GM12873 (cell line): ENCODE results near the gene ANXA11.

Source experiments
- TF ChIP-seq, protein P1 (sequence below): IDR thresholded peaks from 2 replicates; pipeline ENCODE4 v1.5.1; 2012; ENCODE audit warnings: low read depth, mild to moderate bottlenecking, moderate library complexity, low read length, control low read depth; ENCODE audit not compliant: insufficient read depth; ENCODE audit errors: missing control alignments

Gene ANXA11

DNA sequence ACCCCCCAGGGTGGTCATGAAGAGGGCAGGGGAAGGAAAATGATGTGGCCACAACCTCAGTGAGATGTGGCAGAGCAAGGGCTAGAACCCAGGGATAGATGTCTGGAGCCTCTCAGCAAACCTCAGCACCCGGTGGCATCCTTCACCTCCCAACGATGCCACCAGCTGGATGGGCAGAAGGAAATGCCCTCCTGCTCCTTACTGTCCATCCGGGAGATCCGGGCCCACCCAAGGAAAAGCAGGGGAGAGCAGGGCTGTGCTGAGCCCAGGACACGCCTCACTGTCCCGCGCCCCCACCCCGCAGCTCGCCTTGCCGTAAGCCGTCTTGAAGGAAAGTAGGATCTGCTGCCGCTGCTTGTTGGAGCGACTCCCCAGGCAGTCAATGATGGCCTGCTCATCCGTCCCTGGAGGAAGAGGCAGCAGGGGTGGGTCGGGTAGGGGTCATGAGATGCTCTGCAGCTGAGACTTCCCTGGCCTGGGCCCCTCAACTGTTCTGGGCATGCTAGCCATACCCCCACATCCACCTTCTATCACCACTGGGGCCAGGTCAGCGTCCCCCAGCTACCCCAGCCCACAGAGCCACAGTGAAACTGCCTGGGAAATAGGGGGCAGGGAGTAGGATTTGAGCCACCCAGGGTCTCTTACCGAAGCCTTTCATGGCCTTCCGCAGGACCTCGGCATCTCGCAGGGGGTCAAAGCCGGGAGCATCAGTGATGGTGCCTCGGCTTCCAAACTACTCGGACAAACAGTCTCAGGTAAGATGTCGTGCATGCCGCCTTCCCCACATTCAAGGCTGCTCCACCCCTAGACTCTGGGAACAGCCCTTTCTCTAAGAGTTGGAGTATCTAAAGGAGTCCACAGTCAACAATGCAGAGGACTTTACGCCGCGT lies 38.5 kb downstream of the ANXA11 start:
- TF ChIP-seq, protein P1, sequence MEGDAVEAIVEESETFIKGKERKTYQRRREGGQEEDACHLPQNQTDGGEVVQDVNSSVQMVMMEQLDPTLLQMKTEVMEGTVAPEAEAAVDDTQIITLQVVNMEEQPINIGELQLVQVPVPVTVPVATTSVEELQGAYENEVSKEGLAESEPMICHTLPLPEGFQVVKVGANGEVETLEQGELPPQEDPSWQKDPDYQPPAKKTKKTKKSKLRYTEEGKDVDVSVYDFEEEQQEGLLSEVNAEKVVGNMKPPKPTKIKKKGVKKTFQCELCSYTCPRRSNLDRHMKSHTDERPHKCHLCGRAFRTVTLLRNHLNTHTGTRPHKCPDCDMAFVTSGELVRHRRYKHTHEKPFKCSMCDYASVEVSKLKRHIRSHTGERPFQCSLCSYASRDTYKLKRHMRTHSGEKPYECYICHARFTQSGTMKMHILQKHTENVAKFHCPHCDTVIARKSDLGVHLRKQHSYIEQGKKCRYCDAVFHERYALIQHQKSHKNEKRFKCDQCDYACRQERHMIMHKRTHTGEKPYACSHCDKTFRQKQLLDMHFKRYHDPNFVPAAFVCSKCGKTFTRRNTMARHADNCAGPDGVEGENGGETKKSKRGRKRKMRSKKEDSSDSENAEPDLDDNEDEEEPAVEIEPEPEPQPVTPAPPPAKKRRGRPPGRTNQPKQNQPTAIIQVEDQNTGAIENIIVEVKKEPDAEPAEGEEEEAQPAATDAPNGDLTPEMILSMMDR, result no peak

DNA sequence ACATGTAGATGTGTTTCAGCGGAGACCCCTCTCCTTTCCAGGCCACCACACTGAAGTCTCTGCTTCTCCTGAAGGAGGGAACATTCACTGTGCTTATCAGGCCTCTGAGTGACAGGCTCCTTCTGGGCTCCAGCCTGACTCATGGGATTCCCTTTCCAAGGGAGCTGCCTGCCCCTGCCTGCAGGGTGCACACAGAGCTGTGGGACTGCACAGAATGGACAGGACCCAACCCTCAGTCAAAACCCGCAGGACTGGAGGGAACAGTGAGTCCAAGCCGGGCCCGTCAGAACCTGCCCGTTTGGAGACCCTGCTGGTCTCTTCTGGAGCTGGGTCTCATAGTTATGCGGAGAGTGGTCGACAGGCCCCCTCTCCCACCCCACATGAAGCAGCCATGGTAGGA lies 40.2 kb downstream of the ANXA11 start:
- TF ChIP-seq, protein P1, result no peak

DNA sequence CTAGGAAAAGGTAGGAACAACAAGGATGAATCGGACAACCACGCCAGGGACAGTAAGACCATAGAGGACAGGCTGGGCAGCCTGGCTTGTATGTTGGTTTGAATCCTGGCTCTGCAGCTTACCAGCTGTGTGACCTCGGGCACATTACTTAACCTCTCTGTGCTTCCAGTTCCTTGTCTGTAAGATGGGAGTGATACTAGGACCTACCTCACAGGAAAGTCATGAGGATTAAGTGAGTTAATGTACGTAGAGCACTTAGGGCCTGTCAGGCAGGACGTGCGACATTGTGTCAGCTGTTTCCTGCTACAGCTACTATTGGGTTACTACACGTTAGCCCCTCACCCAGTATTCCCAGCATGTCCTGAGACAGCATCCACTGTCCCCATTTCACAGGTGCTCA lies 40.7 kb downstream of the ANXA11 start:
- TF ChIP-seq, protein P1, result no peak

DNA sequence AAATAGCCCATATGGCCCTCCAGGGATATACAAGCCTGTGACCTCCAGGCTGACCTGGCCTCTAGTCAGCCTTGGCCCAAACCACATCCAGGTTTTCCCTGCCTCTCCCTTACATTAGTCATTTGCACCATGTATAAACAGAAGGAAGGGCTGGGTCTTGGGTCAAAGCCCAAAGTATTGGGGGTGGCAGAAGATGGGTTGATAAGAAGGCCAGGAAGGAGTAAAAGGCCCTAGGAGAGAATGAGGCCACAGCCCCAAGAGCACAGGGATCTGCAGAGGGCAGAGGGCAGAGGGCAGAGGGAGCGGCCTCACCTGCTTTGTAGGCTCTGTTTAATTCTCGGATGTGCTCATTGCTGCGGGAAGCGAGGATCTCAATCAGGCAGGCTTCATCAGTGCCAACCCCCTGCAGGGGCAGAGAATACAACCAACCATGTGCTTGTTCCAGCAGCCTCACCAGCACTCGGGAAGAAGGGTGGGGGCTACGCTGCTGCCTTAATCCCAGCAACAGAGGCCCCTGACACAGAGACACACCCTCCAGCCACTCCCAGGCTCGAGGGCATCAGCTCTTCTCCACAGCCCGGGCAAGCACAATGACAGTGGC lies 41.5 kb downstream of the ANXA11 start:
- TF ChIP-seq, protein P1, result no peak

DNA sequence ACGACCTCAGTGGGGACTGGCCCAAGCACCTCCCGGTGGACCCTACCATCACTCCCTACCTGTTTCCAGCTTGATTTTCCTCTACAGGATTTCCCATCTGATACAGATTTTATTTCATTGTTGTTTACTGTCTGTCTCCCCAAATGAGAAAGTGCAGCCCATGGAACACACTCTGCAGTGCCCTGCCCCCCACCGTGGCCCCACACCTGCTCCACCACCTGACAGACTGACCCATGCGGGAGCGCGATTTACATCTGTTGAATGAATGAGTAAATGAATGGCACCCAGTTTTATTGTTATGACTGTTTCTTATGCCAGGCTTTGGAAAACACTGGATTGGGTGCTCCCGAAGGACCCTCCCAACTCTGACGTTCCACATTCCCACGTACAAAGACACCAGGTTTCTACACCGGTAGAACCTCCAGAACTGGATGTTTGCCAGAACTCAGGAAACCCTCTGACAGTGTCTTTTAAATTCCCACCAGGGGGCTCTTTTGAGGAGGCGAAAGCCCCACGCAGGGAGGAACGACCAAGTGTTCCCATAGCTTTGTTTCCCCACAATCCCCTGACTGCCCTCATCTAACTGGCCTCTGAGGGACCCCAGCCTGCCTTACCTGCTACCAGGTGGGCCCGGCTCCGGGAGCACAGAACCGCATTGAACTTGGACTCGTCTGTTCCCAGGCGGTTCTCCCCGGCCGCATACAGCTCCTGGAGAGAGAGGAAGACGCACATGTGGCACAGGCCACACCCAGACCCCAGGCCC lies 43.8 kb downstream of the ANXA11 start:
- TF ChIP-seq, protein P1, result peak; percentile 17

DNA sequence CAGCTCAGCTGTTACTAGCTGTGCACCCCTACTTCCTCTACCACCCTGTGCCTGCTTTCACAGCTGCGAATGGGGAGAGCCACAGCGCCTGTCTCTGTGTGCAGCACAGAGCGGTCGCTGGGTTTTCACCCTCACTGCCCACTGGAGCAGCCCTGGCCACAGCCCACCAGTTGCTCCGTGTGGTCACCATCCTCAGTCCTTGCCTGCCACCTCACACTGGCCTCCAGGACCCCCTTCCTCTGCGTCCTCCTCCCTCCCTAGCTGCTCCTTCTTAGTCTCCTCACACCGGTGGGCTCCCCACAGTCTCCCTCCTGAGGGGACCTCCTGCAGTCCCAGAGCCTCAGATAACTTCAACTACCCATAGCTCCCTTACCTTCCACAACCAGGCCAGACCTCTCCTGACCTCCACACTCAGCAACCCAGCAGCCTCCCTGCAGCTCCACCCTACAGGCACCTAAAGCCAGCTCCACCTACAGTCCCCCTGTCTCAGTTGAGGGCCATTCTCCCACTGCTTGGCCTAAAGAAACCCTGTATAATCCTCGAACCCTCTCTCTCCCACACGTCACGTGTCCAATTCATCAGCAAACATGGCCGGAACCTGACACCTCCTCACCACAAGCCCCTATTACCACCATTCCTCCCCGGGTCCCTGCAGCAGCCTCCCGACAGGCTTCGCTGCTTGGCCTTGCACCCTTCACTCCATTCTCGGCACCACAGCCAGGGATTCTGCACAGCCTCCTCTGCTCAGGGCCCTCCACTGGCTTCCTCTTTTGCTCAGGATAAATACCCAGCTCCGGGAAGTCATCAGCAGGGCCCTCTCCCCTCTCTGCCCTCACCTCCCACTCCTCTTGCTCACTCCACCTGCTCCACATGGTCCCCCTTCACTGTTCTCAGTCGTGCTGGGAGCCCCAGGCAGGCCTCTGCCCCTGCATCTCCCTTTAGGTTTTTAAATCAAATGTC lies 44.7 kb downstream of the ANXA11 start:
- TF ChIP-seq, protein P1, result no peak
